OCI-LY1 (cell line): ENCODE results near the gene ETV6.
A peak's percentile ranks its signal among the peaks of the same experiment; 100 is the strongest.

Source experiments
- H2AFZ ChIP-seq: fragments of 200-600 bp; sonication (generic), shearing (Covaris generic); 2 replicates; pipeline ENCODE4 v1.6.0; 2014; ENCODE audit warnings: antibody characterized with exemption, mild to moderate bottlenecking, low read length
- H3F3A ChIP-seq: fragments of 200-600 bp; sonication (generic), shearing (Covaris generic); 2 replicates; pipeline ENCODE4 v1.6.0; 2014; ENCODE audit warnings: mild to moderate bottlenecking, antibody characterized with exemption, low read length, moderate library complexity; ENCODE audit not compliant: insufficient read depth
- H3K27ac ChIP-seq: fragments of 200-600 bp; sonication (generic); 2 replicates; pipeline ENCODE4 v1.5.1; 2014; ENCODE audit warnings: low read length, mixed run types, mild to moderate bottlenecking, low read depth; ENCODE audit not compliant: poor library complexity, severe bottlenecking
- H3K27me3 ChIP-seq: fragments of 200-600 bp; sonication (generic); 2 replicates; pipeline ENCODE4 v1.6.0; 2014; ENCODE audit warnings: antibody characterized with exemption, mild to moderate bottlenecking, low read length, moderate library complexity; ENCODE audit not compliant: insufficient read depth
- H3K36me3 ChIP-seq: fragments of 200-600 bp; sonication (generic); 2 replicates; pipeline ENCODE4 v1.6.1; 2014; ENCODE audit warnings: mild to moderate bottlenecking, antibody characterized with exemption, low read length, moderate library complexity, mixed read lengths; ENCODE audit not compliant: insufficient read depth
- H3K4me1 ChIP-seq: fragments of 200-600 bp; sonication (generic); 2 replicates; pipeline ENCODE4 v1.5.1; 2014; ENCODE audit warnings: mild to moderate bottlenecking, low read length, moderate library complexity; ENCODE audit not compliant: insufficient read depth, severe bottlenecking
- H3K4me2 ChIP-seq: fragments of 200-600 bp; sonication (generic), shearing (Covaris generic); 2 replicates; pipeline ENCODE4 v1.6.1; 2014; ENCODE audit warnings: low read length
- H3K4me3 ChIP-seq: fragments of 200-600 bp; sonication (generic); 2 replicates; pipeline ENCODE4 v1.5.1; 2014; ENCODE audit warnings: low read length, low read depth, mild to moderate bottlenecking, mixed read lengths; ENCODE audit not compliant: poor library complexity, severe bottlenecking
- H3K79me2 ChIP-seq: fragments of 200-600 bp; shearing (Covaris generic); 2 replicates; pipeline ENCODE4 v1.6.1; 2016; ENCODE audit warnings: mixed run types, low read length, mixed read lengths; ENCODE audit not compliant: insufficient read depth
- H3K9ac ChIP-seq: fragments of 200-600 bp; sonication (generic), shearing (Covaris generic); 2 replicates; pipeline ENCODE4 v1.6.1; 2014; ENCODE audit warnings: mild to moderate bottlenecking, low read length, mixed read lengths
- H3K9me2 ChIP-seq: fragments of 200-600 bp; sonication (generic), shearing (Covaris generic); 2 replicates; pipeline ENCODE4 v1.6.1; 2014; ENCODE audit warnings: low read depth, mild to moderate bottlenecking, low read length, mixed read lengths
- H3K9me3 ChIP-seq: fragments of 200-600 bp; shearing (Covaris generic); 2 replicates; pipeline ENCODE4 v1.6.1; 2014; ENCODE audit warnings: low read length, mixed read lengths
- H4K20me1 ChIP-seq: fragments of 200-600 bp; sonication (generic), shearing (Covaris generic); 2 replicates; pipeline ENCODE4 v1.6.0; 2016; ENCODE audit warnings: mild to moderate bottlenecking, low read length; ENCODE audit not compliant: insufficient read depth
- CTCF ChIP-seq: fragments of 200-600 bp; sonication (generic), shearing (Covaris generic); IDR thresholded peaks from 2 replicates; pipeline ENCODE4 v1.5.1; 2017; ENCODE audit warnings: mild to moderate bottlenecking, antibody characterized with exemption, low read length, moderate library complexity, mixed read lengths
- EZH2 ChIP-seq: fragments of 200-600 bp; sonication (generic), shearing (Covaris generic); IDR thresholded peaks from 2 replicates; pipeline ENCODE4 v1.8.0; 2017; ENCODE audit warnings: borderline replicate concordance, mixed run types, mild to moderate bottlenecking, antibody characterized with exemption, low read length, moderate library complexity, mixed read lengths

ETV6 gene

DNA sequence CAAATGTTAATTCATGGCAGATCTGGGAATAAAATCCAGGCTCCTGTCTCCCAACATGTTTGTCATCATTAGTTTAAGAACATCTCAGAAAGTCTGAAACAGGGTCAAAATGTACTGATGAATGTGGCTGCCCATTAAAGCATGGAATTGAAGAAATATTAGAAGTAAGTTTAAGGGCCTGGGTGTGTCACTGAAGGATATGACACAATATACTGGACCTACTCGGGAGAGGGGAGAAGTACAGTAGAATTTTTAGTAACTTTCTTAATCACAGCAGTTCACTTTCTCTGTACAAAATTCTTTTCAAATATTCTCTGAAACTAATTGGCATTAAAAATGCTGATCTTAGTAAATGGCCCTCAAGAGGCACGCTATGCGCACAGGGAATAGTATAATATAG, 185.5 kb downstream of the ETV6 start:
- Histone ChIP-seq H3K4me1 (peaks cover 74% of the 10 kb centered on the region), H3F3A (peaks cover 6% of the 10 kb centered on the region; the same call in 1 of the 2 replicates), H3K27ac (peak overlapping the region; percentile 96), H2AFZ (no peak overlapping the region), H3K9ac (peak overlapping the region; percentile 36; the same call in 1 of the 2 replicates), H3K9me2 (no peaks in the 10 kb centered on the region), H3K27me3 (no peaks in the 10 kb centered on the region), H3K4me3 (no peak overlapping the region), H4K20me1 (no peaks in the 10 kb centered on the region), H3K9me3 (no peaks in the 10 kb centered on the region), H3K79me2 (no peaks in the 10 kb centered on the region), H3K36me3 (no peaks in the 10 kb centered on the region), H3K4me2 (no peak overlapping the region; the same call in 1 of the 2 replicates)
- TF ChIP-seq CTCF (no peak), EZH2 (no peak)

GRCh38 chr12:11836282-11837151, 187.0 kb downstream of the ETV6 start:
- Histone ChIP-seq H2AFZ (no peak overlapping the region), H3K9me3 (no peaks in the 10 kb centered on the region), H3K4me3 (no peak overlapping the region), H3K27me3 (no peaks in the 10 kb centered on the region), H3K9ac (peak overlapping the region; percentile 50), H3K9me2 (no peaks in the 10 kb centered on the region), H3K36me3 (peaks cover 9% of the 10 kb centered on the region; the same call in 1 of the 2 replicates), H4K20me1 (no peaks in the 10 kb centered on the region), H3K27ac (peak overlapping the region; percentile 96), H3K4me1 (peaks cover 74% of the 10 kb centered on the region), H3K79me2 (no peaks in the 10 kb centered on the region), H3K4me2 (peak overlapping the region; percentile 56), H3F3A (peaks cover 6% of the 10 kb centered on the region; the same call in 1 of the 2 replicates)
- no peak for TF ChIP-seq CTCF
- no peak for TF ChIP-seq EZH2

- H3K4me3 ChIP-seq: no peak overlapping the region
- no peaks in the 10 kb centered on the region for H3K9me2 ChIP-seq
- peaks cover 6% of the 10 kb centered on the region; the same call in 1 of the 2 replicates for H3F3A ChIP-seq
- peak overlapping the region; percentile 96 for H3K27ac ChIP-seq
- no peaks in the 10 kb centered on the region for H4K20me1 ChIP-seq
- H3K79me2 ChIP-seq: no peaks in the 10 kb centered on the region
- peaks cover 74% of the 10 kb centered on the region for H3K4me1 ChIP-seq
- peak overlapping the region; percentile 56; the same call in 1 of the 2 replicates for H3K4me2 ChIP-seq
- H3K9me3 ChIP-seq: no peaks in the 10 kb centered on the region
- peak overlapping the region; percentile 50 for H3K9ac ChIP-seq
- H3K27me3 ChIP-seq: no peaks in the 10 kb centered on the region
- peaks cover 9% of the 10 kb centered on the region; the same call in 1 of the 2 replicates for H3K36me3 ChIP-seq
- TF ChIP-seq EZH2: no peak
- TF ChIP-seq CTCF: no peak
- no peak overlapping the region for H2AFZ ChIP-seq
Observed at GRCh38 chr12:11837216-11837934, 187.9 kb downstream of the ETV6 start.
